Glomerular visceral epithelial cell (primary cell): Measurements from ENCODE around the gene APOBEC3H.

Source experiments
- DNase-seq: peaks from one replicate; pipeline ENCODE4 v3.0.0-alpha.2; 2016; ENCODE audit errors: extremely low spot score

The APOBEC3H gene

DNA sequence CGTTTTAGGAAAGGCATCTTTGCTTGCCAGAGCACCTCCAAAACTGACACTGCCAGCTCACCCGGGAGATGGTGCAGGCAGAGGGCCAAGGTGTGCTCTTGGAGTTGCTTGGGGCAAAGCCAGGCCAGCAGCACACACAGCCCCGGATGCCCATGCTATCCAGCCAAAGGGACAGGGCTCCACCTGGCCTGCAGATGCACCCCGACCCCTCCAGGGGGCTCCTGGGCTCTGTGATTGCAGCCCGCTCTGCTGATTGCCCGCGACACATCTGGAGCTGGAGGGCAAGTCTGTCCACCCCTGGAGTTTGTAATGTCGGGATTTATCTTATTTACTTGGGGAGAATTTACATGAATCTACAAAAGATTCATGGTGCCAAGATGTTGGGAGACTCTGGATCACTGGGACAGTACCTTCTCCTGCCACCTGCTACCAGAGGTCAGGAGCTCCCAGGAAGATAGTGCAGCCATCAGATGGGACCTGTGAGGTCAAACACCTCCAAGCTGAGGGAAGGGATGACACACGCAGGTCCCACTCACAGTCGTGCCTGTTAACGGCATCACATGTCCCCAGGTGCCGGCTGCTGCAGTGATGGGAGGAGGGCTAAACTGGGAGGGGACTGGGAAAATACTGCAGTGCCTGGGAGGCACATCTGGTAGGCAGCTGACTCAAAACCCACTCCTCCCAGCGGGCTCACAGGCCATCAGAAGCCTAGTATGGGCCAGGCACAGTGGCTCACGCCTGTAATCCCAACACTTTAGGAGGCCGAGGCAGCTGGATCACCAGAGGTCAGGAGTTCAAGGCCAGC lies 38.2 kb downstream of the APOBEC3H start:
- peak; percentile 43 for DNase-seq

DNA sequence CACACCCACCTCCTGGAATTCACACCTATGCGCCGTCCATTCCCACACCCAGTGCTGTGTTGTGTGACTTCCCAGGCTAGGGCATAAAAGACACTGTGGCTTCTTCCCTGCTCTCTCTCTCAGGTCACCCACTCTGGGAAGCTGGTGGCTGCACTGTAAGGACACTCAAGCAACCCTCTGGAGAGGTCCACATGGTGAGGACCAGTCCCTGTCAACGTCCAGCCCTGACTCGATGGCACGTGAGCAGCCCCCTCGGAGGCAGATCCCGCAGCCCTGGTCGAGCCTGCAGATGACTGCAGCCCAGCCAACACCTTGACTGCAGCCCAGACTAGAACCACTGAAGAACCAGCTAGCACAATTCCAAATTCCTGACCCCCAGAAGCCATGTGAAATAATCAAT lies 39.3 kb downstream of the APOBEC3H start:
- DNase-seq = no peak

DNA sequence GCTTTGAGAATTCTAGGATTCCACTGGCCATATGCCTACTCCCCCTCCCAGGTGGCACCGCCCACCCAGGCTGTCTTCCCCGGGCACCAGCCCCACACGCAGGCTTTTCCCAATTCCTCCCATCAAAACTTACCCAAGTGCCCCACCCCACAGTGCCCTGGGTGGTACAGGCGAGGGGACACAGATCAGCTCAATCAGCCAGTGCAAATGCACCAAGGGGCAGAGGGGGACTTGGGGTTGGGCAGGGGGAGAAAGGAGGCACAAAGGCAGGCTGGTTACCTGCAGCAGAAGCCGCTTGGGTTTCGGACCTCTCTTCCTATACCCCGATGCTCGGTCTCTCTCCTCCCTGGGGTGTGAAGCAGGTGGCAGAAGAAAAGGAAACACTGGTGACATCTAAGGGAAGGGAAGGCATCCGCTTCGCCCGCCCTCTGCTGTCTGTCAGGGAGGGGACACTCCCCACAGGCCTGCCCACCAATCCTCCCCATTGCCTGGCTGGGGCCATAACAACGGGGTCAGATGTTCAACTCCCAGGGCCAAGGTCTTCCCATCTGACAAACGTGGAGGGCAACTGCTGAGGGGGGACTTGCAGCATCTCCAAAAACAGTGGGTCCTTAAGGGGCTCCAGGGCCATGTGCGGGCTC lies 41.4 kb downstream of the APOBEC3H start:
- DNase-seq = no peak

DNA sequence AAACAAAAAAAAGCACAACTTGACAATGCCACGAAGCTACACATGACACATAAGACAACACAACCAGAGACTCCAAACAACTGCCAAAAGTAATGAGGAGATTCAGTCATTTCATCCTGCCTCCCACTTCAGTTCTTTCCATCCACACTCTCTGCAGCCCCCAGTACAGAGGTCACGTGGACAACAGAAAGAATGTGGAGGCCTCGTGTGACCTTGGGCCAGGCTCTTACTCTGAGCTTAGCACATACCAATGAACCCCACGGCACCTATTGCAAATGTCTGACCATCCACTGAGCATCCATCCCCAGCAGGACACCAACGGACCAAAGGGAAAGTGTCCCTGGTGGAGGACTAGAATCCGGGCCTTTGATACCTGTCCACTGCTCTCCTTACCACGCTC lies 42.9 kb downstream of the APOBEC3H start:
- DNase-seq = no peak

DNA sequence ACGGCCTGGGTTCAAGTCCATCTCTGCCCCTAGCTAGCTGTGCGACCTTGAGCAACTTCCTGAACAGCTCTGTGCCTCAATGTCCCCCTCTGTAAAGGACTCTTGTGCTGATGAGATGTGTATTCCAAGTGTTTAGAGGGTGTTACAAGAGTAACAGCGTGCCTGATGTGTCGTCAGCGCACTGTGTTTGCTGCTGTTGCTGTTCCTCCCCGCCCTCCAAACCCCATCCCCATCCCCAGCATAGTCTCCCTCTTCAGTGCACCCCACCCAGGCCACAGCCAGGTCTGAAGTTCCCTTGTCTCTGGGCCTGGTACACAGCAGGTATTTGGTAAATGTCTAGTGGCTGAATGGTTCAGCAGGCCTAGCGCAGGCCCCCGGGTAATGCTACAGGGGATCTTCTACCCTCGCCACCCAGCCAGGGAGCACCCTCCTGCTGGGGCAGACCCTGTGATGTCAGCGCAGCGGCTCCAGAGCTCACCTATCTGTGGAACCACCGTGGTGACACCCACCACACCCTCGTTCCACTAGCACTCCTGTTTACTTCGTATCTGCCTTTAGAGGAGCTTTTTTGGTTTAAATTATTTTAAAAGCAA lies 45.1 kb downstream of the APOBEC3H start:
- no peak for DNase-seq

DNA sequence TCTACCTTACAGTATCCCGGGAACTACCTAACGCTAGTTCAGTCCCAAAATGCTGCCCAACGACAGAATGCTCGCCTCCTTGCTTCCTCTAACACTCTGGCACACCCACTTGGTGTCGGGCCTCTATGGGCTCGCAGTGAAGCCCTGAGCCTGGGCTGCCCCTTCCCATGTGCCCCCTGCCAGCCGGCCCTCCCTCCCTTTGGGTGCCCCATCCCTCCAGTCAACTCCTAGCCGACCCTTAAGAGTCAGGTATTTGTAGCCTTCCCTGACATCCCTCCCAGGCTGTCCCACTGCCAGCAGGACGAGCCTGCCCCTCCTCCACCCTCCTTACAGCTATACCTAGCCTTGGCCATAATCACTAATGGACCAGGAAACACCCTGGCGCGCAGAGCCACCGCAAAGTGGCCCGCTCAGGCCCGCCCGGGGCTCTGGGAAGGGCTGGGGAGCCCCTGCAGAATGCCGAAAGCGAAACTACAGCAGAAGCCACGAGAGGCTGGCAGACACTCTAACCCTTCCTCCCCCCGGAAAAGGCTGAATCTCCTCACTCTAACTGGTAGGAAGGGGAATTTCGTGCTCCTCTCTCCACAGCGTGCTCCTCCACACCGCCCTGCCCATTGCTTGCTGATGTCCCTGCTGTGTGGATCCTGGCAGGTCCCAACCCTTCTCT lies 47.2 kb downstream of the APOBEC3H start:
- DNase-seq = peak; percentile 32

DNA sequence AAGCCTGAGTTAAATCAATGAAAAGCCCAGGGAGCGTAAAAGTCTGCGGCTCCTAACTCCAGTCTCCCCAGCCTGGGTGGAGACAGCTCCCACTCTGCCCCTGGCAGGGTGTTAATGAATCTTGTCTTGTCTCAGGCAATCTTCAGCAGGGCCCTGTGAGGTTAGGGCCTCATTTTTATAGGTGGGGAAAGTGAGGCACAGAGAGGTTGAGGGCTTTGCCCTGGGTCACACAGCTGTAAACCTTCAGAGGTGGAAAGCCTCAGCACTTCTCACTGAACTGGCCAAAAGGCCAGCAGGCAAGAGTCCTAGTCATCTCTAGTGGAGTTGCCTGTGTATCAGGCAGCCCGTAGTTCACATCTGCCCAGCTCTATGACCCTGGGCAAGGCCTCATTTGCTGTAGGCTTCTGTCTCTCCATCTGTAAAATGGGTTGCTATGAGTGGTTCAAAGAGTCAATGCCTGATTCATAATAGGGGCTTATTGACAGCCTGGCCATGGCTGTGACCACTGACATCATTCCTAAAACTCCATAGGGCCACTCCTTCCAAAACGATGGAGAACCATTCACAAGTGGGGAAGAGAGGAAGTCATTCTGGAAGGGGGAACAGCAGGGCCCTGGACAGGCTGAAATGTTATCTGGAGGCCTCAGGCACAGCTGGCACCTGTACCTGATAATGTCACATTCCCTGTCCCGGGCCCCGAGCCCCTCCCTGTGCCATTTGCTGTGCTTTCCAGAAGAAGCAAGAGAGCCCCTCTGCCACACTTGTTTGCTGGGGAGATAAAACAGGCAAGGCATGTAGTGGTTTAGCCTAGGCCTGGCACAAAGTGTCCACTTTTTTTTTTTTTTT lies 49.4 kb downstream of the APOBEC3H start:
- no peak for DNase-seq

DNA sequence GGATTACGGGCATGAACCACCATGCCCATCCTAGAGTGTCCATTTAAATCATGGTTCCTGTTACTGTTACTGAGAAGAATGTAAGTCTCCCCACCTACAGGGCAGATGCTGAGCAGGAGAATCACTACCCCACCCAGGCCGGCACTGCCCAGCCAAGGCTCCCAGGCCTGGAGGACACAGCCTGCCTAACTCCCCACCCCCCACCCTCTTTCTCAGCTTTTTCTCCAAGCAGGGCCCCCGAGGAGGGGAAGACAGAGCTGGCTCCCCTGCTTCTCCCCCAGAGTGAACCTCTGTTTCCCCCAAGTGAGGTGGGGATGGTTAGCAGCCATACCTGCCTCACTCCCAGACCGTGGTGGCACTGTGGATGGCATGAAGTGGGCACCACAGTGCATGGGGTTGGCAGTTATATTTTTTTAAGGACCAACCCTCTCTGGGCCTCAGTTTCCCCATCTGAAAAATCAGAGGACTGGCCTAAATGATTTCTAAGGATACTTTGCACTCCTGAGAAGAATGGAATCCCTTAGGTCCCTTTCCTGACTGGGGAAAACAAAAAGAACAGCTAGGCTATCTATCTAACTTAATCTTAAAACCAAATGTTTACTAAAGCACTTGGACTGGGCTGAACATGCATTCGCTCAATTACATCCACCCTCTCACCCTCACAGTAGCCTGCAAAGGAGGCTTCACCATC lies 50.4 kb downstream of the APOBEC3H start:
- no peak for DNase-seq

DNA sequence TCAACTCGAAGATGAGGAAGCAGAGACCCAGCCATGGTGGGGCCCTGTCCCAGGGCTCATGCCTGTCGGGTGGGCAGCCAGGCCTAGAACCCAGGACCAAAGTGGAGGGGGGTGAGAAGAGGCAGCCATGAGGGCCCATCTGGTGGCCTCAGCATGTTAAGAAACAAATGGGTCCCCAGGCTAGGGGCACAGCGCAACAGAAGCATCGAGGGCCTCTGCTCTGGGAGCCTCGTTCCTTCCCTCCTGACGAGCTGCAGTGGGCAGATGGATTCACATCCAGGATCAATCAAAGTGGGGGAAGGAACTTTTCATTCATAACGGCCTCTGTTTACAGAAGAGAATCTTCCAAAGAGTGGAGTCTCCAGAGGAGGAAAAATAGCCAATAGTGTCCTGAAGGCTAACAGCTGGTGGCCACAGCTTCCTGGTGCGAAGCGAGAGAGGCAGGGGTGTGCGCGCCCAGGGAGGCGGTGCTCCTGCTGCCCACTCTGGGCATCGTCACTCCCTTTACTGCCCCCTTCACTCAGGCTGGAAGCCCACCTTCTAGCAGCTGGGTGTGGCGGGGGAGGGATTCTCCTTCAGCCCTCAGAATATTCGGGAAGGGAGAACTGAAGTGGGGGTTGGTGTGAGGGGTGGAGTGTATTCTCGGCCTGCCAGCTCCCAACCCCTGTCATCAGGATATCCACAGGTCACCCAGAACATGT lies 51.1 kb downstream of the APOBEC3H start:
- DNase-seq = no peak

DNA sequence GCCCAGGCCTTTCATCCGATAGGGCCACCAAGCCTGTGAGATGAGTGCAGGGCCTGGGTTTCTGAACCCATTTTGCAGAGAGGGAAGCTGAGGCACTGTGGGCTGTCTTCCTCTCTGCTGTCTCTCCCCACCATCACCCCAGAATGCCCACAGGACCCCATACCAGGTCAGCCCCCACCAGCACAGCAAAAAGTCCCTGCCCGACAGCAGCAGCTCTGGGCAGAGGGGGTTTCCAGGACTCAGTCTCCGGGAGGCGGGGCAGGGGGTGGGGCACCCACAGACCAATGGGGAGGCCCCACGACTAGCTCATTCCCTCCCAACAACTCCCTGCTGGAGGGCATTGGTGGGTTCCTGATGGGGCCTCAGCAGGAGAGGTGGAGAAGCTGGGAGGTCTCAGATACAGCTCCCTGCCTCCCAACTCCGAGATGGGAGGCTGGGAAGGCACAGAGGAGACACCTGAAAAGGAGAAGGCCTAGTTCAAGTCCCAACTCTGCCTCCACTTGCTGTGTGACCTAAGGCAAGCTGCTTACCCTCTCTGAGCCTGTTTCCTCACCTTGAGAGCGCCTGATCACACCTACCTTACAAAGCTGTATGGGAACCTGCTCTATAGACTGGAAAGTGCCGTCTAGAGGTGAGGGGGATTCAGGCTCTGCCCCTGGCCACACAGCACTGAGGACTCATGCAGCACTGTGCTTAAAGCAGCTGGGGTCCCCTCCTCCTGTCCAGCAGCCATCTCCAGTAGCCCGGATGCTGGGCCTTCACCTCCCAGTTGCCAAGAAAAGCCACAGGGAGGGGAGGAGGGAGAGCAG lies 51.9 kb downstream of the APOBEC3H start:
- DNase-seq = no peak

DNA sequence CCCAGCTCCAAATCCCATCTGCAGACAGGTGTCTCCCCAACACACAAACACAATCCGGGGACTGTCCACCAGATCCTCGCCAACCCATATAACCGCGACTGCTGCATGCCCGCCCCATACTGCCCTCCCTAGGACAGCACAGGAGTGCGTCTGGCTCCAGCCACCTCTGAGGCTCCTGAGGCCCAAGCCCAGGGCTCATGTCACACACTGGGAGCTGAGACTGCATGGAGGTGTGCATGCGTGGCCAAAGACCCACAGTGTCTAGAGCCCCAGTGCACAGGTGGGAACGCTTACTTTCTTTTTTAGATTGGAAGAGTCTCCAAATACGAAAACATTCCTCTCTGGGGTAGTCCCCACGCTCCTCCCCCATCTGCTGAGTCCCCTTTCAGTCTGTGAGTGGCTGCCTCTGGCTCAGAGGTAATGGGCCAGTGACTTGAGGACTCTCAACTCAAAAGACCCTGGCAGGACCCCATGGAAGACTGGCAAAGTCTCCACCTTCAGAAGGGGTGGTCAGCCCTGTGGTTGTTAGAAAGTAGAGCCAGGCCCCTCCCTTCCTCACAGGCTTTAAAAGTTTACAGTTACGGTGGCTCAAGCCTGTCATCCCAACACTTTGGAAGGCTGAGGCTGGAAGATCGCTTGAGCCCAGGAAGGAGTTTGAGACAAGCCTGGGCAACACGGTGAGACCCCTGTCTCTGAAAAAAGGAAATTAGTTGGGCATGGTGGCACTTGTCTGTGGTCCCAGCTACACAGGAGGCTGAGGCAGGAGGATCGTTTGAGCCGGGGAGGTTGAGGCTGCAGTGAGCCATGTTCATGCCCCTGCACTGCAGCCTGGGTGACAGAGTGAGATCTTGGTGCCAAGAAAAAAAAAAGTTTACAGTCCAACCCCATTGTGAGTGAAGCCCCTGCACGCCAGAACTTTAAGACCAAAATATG lies 53.1 kb downstream of the APOBEC3H start:
- no peak for DNase-seq

DNA sequence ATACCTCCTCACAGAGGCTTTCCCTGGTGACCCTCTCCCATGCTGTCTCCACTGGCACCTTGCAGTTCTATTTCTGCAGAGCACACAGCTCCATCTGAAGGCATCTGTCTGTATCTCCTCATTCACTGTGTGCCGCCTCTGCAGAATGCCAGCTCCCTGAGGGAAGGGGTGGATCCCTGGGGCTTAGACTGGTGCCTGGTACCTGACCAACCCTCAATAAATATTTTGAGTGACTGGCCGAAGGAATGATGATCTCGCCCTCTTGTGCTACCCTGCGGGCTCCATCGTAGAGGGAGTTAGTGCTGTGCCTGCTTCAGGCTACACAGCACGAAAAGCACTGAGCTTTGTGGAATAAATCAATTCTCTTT lies 53.8 kb downstream of the APOBEC3H start:
- DNase-seq = no peak

DNA sequence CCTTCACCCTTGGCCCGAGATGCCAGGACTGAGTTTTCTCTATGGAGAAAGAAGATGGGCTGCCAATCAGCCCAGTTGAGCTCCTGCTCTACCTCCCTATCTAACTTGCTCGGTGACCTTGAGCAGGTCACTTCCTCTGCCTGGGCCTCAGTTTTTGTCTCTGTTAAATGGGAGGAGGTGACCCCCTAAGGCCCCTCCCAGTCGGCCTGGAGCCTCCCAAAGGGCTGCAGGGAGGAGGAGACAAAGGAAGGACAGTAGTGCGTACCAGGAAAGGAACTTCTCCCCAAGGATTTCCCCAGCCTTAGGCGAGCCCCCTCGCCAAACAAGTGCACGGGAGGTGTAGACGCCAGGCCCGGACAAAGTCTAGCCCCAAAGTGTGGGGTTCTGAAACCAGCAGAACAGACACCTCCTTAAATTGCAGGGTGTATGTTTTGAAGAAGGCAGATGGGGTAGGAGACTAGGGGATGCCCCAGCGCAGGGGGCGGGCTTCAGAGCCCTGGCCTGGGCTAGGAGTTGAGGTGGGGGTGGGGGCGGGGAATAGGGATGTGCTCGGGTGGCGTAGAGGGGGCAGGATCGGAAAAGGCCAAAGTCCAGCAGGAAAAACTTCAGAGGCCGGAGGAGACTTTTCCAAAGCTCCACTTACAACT lies 54.4 kb downstream of the APOBEC3H start:
- no peak for DNase-seq

DNA sequence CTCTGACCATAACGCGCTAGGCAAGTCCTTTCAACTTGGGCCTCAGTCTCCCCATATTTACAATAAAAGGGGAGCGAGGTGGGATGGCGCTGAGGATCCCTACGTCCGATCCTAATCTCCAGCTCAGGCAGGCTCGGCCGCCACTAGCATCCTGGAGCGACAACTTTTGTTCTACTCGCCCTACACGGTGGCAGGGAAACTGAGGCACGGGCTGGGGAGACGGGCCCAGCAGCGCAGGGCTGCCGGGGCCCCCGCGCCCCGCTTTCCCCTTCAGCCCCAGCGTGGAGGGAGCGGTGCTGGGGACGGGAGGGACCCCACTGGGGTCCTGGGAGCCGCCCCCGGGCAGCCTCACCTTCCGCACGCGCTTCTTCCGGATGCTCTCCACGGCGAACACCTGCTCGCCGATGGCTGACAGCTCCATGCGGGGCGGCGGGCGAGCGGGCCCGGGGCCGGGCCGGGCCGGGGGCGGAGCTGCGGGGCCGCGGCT lies 55.0 kb downstream of the APOBEC3H start:
- no peak for DNase-seq

DNA sequence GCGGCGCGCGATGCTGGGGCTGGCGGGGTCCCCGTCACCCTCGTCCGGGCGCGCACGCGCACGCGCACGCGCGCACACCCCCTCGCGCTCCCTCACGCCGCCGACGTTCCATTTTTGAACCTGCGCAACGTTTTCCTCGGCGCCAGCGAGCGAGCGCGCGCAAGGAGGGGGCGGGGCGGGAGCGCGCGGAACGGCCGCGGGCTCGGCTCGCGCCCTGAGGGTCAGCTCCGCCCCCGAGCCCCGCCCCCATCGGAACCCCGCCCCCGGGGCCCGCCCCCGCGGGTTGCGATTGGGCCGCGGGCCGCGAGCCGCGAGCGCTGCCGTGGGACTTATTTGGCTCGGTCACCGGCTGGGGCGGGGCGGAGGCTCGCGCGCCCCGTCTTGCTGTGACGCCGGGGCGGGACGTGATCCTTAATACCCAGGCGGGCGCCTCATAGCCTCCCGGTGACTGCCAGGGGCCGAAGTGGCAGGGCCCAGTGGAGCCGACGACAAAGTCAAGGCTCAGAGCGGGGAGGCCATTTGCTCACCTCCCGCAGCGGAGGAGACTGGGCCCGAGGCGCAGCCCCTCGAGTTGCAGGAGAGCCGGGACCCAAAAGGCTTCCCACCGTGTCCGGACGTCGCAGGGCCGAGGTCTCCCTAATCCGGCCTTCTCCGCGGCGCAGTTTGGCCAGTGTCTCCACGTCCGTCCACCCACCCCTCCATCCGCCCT lies 55.6 kb downstream of the APOBEC3H start, which contains the start of gene CBX7:
CBX7 (minus strand) TSS at position 170 of the 709 bp plus-strand sequence. CDS start 236 bp downstream, outside the sequence.
- DNase-seq = peak; percentile 90

DNA sequence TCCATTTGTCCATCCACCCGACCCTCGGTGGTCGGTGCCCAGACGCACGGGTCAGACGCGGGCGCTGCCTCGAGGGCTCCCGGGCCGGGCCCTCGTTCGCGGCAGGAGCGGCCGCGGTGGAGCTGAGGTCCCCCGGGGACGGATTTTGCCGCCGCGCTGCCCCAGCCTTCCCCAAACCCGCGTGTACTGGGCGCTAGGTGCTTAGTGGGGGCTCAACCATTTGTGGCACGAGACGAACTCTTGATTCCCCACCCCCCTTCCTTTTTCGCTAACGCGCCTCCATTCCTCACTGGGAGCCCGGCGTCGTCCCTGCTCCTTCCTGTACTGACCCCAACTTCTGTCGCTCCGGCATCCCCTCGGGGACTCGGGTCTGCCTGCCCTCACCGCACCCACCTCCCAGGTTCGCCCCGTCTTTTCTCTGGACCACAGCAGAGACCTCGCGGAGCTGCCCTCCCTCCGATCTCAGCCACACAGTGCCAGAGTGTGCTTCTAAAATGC lies 56.2 kb downstream of the APOBEC3H start:
- no peak for DNase-seq
